Hepatocyte (in vitro differentiated cells): ENCODE measurements around the gene MESD. TPM values are rescaled to one million over a fixed set of nuclear protein-coding genes. Genes with fewer than 3 reads are reported as not detected.

Experiments used
- DNase-seq: peaks from one replicate; pipeline ENCODE4 v3.0.0-alpha.2; 2016; ENCODE audit warnings: low spot score
- H2AFZ ChIP-seq: fragments of 200-600 bp; sonication (generic); 2 replicates; pipeline ENCODE4 v1.6.0; 2016; ENCODE audit warnings: antibody characterized with exemption, mild to moderate bottlenecking
- H3K27ac ChIP-seq: fragments of 200-600 bp; sonication (generic); 2 replicates; pipeline ENCODE4 v1.5.1; 2016; ENCODE audit warnings: mild to moderate bottlenecking
- H3K27me3 ChIP-seq: fragments of 200-600 bp; sonication (generic); 2 replicates; pipeline ENCODE4 v1.6.1; 2016
- H3K36me3 ChIP-seq: fragments of 200-600 bp; sonication (generic); replicated peaks from 2 replicates; pipeline ENCODE4 v1.5.1; 2016; ENCODE audit warnings: low read depth; ENCODE audit not compliant: insufficient read depth
- H3K4me1 ChIP-seq: fragments of 200-600 bp; sonication (generic); 2 replicates; pipeline ENCODE4 v1.5.1; 2016; ENCODE audit warnings: mild to moderate bottlenecking, moderate library complexity; ENCODE audit not compliant: insufficient read depth
- H3K4me2 ChIP-seq: fragments of 200-600 bp; sonication (generic); 2 replicates; pipeline ENCODE4 v1.6.0; 2016
- H3K4me3 ChIP-seq: fragments of 200-600 bp; sonication (generic); 2 replicates; pipeline ENCODE4 v1.5.1; 2016; ENCODE audit warnings: mild to moderate bottlenecking
- H3K79me2 ChIP-seq: fragments of 200-600 bp; sonication (generic); 2 replicates; pipeline ENCODE4 v1.6.0; 2017; ENCODE audit warnings: mild to moderate bottlenecking
- H3K9me2 ChIP-seq: fragments of 200-600 bp; sonication (generic); replicated peaks from 2 replicates; pipeline ENCODE4 v1.6.0; 2017; ENCODE audit warnings: mild to moderate bottlenecking; ENCODE audit not compliant: insufficient read depth
- H3K9me3 ChIP-seq: fragments of 200-600 bp; sonication (generic); 2 replicates; pipeline ENCODE4 v1.5.1; 2016; ENCODE audit warnings: low read depth, mild to moderate bottlenecking
- H4K20me1 ChIP-seq: fragments of 200-600 bp; sonication (generic); 2 replicates; pipeline ENCODE4 v1.6.0; 2016; ENCODE audit warnings: mild to moderate bottlenecking; ENCODE audit not compliant: insufficient read depth, poor library complexity, severe bottlenecking
- EZH2 ChIP-seq: fragments of 200-600 bp; sonication (generic); IDR thresholded peaks from 2 replicates; pipeline ENCODE4 v1.6.1; 2016; ENCODE audit warnings: antibody characterized with exemption, mild to moderate bottlenecking, borderline replicate concordance
- EZH2phosphoT487 ChIP-seq: fragments of 200-600 bp; sonication (generic); IDR thresholded peaks from one replicate; pipeline ENCODE4 v1.6.1; 2018; ENCODE audit warnings: antibody characterized with exemption, mild to moderate bottlenecking, low read depth, moderate library complexity; ENCODE audit not compliant: unreplicated experiment, severe bottlenecking
- WGBS: methylation state at CpG from one replicate; pipeline ENCODE4 v1.1.6; 2016; ENCODE audit warnings: low lambda C conversion rate; ENCODE audit errors: missing lambda C conversion rate; 5-methylcytosine and 5-hydroxymethylcytosine counted together
- polyA plus RNA-seq: library from polyadenylated mRNA; unstranded; fragments of >200 nt; fragmentation: Nextera tagmentation; extraction: Ambion mirVana; gene quantifications from 2 replicates; pipeline ENCODE4 v1.2.1, GENCODE V29; 2016
- total RNA-seq: library from RNA; depleted of rRNA; stranded (reverse); fragments of >200 nt; gene quantifications from 2 replicates; pipeline ENCODE4 v1.2.3, GENCODE V29; 2014
- TF ChIP-seq, protein P1 (sequence below): fragments of 200-600 bp; sonication (generic); IDR thresholded peaks from 2 replicates; pipeline ENCODE4 v1.5.1; 2016; ENCODE audit warnings: antibody characterized with exemption, mild to moderate bottlenecking; ENCODE audit not compliant: poor library complexity

Gene MESD
- total and polyA plus RNA-seq, 2 experiments from 2014 or later, result 27.1 to 52.2 TPM

DNA sequence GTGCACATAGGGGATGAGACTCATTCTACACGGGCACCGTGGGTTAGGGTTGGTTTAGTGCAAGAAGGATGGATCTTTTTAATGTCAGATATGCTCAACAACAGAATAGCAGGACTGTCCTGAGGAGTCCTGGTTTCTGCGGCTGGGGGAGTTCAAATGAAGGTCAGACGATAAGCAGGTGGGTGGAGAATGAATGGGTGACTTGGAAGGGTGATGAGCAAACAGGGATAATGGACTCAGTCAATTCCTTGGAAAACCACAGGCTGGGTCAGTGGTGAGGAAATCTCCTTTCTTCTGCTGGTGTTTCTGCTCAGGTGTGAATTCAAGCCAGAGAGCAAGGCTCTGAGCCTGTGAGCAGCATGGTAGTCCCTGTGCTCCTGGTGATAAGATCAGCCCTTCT is 59.9 kb downstream of the MESD start:
- TF ChIP-seq EZH2, result no peak
- TF ChIP-seq, protein P1, sequence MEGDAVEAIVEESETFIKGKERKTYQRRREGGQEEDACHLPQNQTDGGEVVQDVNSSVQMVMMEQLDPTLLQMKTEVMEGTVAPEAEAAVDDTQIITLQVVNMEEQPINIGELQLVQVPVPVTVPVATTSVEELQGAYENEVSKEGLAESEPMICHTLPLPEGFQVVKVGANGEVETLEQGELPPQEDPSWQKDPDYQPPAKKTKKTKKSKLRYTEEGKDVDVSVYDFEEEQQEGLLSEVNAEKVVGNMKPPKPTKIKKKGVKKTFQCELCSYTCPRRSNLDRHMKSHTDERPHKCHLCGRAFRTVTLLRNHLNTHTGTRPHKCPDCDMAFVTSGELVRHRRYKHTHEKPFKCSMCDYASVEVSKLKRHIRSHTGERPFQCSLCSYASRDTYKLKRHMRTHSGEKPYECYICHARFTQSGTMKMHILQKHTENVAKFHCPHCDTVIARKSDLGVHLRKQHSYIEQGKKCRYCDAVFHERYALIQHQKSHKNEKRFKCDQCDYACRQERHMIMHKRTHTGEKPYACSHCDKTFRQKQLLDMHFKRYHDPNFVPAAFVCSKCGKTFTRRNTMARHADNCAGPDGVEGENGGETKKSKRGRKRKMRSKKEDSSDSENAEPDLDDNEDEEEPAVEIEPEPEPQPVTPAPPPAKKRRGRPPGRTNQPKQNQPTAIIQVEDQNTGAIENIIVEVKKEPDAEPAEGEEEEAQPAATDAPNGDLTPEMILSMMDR, result no peak
- no peak for TF ChIP-seq EZH2phosphoT487
- Histone ChIP-seq H3K9me3 (no peaks in the 10 kb centered on the region), H3K27me3 (no peaks in the 10 kb centered on the region), H3K9me2 (no peaks in the 10 kb centered on the region), H3K4me2 (no peak overlapping the region), H3K36me3 (no peaks in the 10 kb centered on the region), H2AFZ (no peak overlapping the region), H3K27ac (no peak overlapping the region), H4K20me1 (no peaks in the 10 kb centered on the region), H3K4me3 (no peak overlapping the region), H3K79me2 (no peaks in the 10 kb centered on the region), H3K4me1 (peaks cover 4% of the 10 kb centered on the region)
- WGBS, result 60% methylated on average over 4 of the region's 4 CpGs
- no peak for DNase-seq

DNA sequence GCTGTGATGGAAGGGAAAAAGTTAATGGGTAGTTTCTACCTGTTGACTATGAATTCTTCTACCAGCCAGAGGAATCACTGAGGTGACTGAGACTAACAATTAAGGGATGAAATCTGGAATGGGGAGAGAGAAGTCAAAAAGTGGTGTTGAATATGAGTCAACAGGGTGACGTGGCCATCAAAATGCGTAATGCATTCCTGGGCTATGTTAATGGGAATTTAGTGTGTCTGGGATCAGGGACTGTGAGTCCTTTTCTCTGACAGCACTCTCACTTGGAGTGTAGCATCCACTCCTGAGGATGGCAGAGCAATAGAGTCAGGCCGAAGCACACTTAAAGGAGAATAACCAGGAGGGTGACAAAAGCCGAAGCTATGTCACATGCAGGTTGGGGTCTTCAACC is 60.4 kb downstream of the MESD start:
- H3K4me3 ChIP-seq, result no peak overlapping the region
- H3K4me2 ChIP-seq, result no peak overlapping the region
- DNase-seq, result no peak
- H3K36me3 ChIP-seq, result no peaks in the 10 kb centered on the region
- H3K79me2 ChIP-seq, result no peaks in the 10 kb centered on the region
- H3K27ac ChIP-seq, result no peak overlapping the region
- H3K27me3 ChIP-seq, result no peaks in the 10 kb centered on the region
- H2AFZ ChIP-seq, result no peak overlapping the region
- TF ChIP-seq EZH2 (no peak), EZH2phosphoT487 (no peak)
- TF ChIP-seq, protein P1, result no peak
- H3K9me2 ChIP-seq, result no peaks in the 10 kb centered on the region
- no peaks in the 10 kb centered on the region for H4K20me1 ChIP-seq
- H3K4me1 ChIP-seq, result peaks cover 4% of the 10 kb centered on the region
- no peaks in the 10 kb centered on the region for H3K9me3 ChIP-seq
- 91% methylated on average over 4 of the region's 4 CpGs for WGBS

DNA sequence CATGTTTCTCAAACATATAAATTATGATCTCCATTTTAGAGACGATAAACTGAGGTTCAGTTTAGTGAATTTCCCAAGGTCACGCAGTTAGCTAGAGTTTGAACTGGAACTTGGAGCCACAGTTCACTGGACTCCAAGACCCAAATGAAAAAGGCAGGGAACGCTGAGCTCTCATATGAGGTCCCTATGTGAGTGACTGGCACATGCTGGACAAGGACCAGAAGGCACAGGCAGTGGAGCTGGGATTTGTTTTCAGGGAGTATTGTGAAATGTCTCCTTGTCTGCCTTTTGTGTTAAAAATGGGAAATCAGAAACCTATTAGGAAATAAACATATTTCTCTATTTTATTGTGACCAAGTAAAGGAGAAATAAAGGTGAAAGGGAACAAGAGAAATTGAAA is 63.5 kb downstream of the MESD start:
- Histone ChIP-seq H2AFZ (no peak overlapping the region), H3K79me2 (no peaks in the 10 kb centered on the region), H3K4me1 (no peaks in the 10 kb centered on the region), H3K27me3 (no peaks in the 10 kb centered on the region), H3K27ac (no peak overlapping the region), H3K9me3 (no peaks in the 10 kb centered on the region), H4K20me1 (no peaks in the 10 kb centered on the region), H3K4me3 (no peak overlapping the region), H3K4me2 (no peak overlapping the region), H3K36me3 (no peaks in the 10 kb centered on the region), H3K9me2 (no peaks in the 10 kb centered on the region)
- TF ChIP-seq, protein P1, result no peak
- TF ChIP-seq EZH2 (no peak), EZH2phosphoT487 (no peak)
- DNase-seq, result no peak
- WGBS, result 93% methylated on average over 3 of the region's 3 CpGs

DNA sequence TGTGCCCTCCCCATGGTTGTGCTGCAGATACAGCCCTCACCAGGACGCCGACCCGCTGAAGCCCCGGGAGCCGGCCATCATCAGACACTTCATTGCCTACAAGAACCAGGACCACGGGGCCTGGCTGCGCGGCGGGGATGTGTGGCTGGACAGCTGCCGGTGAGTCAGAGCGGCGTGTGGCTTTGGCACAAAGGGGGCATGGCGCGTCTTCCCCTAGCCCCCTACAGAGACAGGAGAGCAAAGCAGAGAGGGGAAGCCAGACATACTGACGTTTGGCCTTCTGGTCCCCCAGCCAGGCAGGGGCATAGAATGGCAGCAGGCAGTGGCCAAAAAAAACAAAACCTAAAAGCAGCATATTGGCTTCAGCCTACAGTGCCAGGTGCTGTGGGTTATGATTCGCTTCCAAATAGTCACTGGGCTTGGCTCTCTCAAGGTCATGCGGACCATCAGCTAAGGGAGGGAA is 64.0 kb downstream of the MESD start:
- H3K4me1 ChIP-seq, result no peaks in the 10 kb centered on the region
- no peak overlapping the region for H3K4me3 ChIP-seq
- H3K27ac ChIP-seq, result no peak overlapping the region
- H4K20me1 ChIP-seq, result no peaks in the 10 kb centered on the region
- H3K4me2 ChIP-seq, result no peak overlapping the region
- TF ChIP-seq, protein P1, result no peak
- TF ChIP-seq EZH2phosphoT487, result no peak
- no peak for DNase-seq
- no peaks in the 10 kb centered on the region for H3K9me2 ChIP-seq
- H3K27me3 ChIP-seq, result no peaks in the 10 kb centered on the region
- 93% methylated on average over 17 of the region's 17 CpGs for WGBS
- H3K9me3 ChIP-seq, result no peaks in the 10 kb centered on the region
- no peak overlapping the region for H2AFZ ChIP-seq
- no peaks in the 10 kb centered on the region for H3K79me2 ChIP-seq
- H3K36me3 ChIP-seq, result no peaks in the 10 kb centered on the region
